Measurements from ENCODE around the gene CDC42BPA. TPM values are rescaled to one million over a fixed set of nuclear protein-coding genes. Genes with fewer than 3 reads are reported as not detected.

Gene CDC42BPA
- total RNA-seq, 2 donors from 2014 or later = 2.7 to 2.9 TPM

DNA sequence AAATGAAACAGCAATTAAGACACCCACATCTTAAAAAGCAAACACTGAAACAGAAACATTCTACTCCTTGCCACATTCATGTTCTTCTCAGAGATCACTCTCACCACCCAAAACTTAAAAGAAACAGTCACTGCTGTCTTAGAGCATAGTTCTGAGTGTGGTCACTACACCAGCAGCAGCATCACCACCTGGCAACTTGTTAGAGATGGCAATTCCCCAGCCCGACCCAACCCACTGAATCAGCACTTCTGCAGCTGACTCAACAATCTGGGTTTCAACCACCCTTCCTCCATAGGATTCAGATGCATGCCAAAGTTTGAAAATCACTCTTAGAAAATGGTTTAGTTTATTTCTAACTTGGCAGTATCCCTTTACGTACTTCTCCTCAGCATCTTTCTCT lies 126.1 kb downstream of the CDC42BPA start:
- Mint-ChIP-seq H3K9me3 (no peaks in the 10 kb centered on the region), H3K4me1 (peaks cover 5% of the 10 kb centered on the region), H3K36me3 (ENCODE audit: low read depth) (no peaks in the 10 kb centered on the region), H3K4me3 (no peak overlapping the region), H3K27me3 (peaks cover 23% of the 10 kb centered on the region), H3K27ac (peak overlapping the region; percentile 21)
- ATAC-seq (replicated peaks) = peak; percentile 99

DNA sequence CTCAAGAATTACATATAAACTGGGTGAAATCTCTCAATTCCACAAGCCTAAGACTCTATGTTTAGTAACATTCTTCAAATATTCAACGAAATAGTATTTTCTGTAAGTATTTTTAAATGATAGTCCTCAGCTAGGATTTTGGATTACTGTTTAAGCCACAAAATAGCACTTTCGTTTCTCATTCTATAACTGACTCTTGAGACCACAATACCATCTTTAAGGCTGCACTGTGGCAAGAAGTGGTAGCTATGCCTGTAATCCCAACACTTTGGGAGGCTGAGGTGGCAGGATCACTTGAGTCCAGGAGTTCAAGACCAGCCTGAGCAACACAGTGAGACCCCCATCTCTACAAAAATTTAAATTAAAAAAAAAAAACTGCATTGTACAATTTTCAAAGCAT lies 126.7 kb downstream of the CDC42BPA start:
- H3K27me3 Mint-ChIP-seq = peaks cover 28% of the 10 kb centered on the region
- no peaks in the 10 kb centered on the region for H3K9me3 Mint-ChIP-seq
- H3K4me3 Mint-ChIP-seq = no peak overlapping the region
- no peaks in the 10 kb centered on the region for H3K36me3 Mint-ChIP-seq (ENCODE audit: low read depth)
- peak overlapping the region; percentile 21 for H3K27ac Mint-ChIP-seq
- peak; percentile 65 for ATAC-seq (replicated peaks)
- peaks cover 5% of the 10 kb centered on the region for H3K4me1 Mint-ChIP-seq

DNA sequence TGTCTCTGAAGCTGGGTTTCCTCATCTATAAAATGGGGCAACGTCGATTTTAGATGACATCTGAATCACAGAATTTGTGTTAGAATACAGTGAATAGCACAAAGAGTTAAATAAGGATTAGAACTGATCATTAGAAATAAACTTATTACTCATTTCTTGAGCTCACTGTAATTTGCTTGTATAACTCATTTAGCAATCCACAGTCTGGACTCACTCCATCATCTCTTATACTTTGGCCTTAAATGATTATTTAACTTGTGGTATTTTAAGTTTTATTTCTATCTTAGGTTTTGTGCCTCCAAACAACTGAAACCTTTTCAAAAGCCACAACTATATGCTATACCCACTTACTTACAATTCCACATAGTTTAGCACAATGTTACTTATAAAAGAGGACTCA lies 128.0 kb downstream of the CDC42BPA start:
- Mint-ChIP-seq H3K9me3 (no peaks in the 10 kb centered on the region), H3K27ac (no peak overlapping the region), H3K4me3 (no peak overlapping the region), H3K4me1 (peaks cover 5% of the 10 kb centered on the region), H3K36me3 (ENCODE audit: low read depth) (no peaks in the 10 kb centered on the region), H3K27me3 (peaks cover 28% of the 10 kb centered on the region)
- ATAC-seq (replicated peaks) = no peak

DNA sequence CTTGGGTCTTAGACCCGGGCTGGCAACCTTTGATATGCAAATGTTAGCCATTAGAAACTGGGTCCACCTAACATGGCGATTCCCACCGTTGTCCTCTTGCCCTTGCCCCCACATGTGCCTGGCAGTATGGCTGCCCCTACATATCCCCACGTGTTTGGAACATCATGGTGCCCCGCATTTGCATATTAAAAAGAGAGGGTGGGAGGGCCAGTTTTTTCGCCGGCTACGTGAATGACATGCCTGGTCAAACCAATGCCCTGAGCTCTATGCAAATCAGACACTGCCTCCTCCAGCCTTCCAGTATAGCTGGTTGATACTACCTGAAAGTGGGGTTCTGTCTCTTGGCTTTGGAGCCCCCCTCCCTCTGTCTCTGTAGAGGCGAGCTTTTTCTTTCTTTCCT lies 133.0 kb downstream of the CDC42BPA start:
- Mint-ChIP-seq H3K9me3 (no peaks in the 10 kb centered on the region), H3K27ac (no peak overlapping the region), H3K4me3 (no peak overlapping the region), H3K27me3 (peaks cover 31% of the 10 kb centered on the region), H3K36me3 (ENCODE audit: low read depth) (no peaks in the 10 kb centered on the region), H3K4me1 (no peaks in the 10 kb centered on the region)
- no peak for ATAC-seq (replicated peaks)

DNA sequence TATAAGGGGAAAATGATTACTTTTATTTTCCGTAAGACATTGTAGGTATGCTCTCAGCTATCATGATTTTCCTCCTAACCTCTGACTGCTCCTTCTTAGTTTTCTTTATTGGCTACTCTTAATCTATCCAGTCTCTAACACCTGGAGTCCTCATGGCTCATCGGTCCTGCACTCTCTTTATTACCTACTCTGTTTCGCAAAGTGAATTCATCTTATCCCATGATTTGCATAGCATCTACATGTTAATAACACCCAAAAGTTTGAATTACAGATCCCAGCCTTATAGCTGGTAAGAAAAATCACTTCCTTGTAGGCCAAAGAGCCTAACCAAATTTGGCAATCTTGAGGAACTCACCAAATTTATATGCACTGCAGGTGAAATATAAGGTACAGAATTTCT lies 136.3 kb downstream of the CDC42BPA start:
- H3K27me3 Mint-ChIP-seq = peaks cover 10% of the 10 kb centered on the region
- H3K9me3 Mint-ChIP-seq = no peaks in the 10 kb centered on the region
- no peaks in the 10 kb centered on the region for H3K4me1 Mint-ChIP-seq
- H3K27ac Mint-ChIP-seq = no peak overlapping the region
- no peak overlapping the region for H3K4me3 Mint-ChIP-seq
- H3K36me3 Mint-ChIP-seq (ENCODE audit: low read depth) = no peaks in the 10 kb centered on the region
- no peak for ATAC-seq (replicated peaks)

DNA sequence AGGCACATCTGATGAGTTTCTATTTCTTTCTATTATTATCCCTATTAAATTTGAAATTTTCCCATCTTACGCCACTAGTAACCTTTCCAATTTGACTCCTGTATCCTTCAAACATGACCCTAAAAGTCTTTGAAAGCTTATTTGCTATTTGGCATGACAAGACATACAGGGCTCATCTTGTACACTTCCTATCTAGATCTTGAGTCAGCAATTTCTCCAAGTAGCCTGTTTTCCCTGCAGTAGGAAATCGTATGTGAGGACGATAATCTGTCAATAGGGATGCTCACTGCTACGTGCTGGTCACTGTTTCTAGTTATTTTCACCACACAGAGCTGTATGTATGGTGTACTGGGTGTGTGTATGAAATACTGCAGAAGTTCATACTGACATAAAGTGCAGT lies 142.7 kb downstream of the CDC42BPA start:
- Mint-ChIP-seq H3K4me1 (no peaks in the 10 kb centered on the region), H3K4me3 (no peak overlapping the region), H3K9me3 (no peaks in the 10 kb centered on the region), H3K27ac (no peak overlapping the region), H3K27me3 (peaks cover 7% of the 10 kb centered on the region), H3K36me3 (ENCODE audit: low read depth) (no peaks in the 10 kb centered on the region)
- no peak for ATAC-seq (replicated peaks)

DNA sequence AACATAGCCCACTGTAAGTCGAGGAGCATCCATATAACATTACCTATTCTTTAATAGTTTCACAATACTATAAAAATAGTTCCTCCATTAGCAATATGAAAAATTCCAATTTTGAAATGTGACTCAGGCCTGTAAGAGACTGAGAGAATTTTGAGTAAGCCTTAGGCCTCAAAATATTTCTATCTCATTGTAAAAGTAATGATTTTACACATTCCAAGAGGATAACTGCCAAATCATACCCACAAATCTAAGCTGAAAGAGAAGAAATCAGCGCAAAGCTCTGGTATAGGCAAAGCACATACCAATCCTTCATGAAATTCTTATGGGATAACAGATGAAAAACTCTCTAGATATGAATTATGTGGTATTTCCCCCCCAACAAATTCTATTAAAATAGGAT lies 144.1 kb downstream of the CDC42BPA start:
- no peak for ATAC-seq (replicated peaks)
- Mint-ChIP-seq H3K27me3 (peaks cover 14% of the 10 kb centered on the region), H3K27ac (no peak overlapping the region), H3K36me3 (ENCODE audit: low read depth) (no peaks in the 10 kb centered on the region), H3K9me3 (no peaks in the 10 kb centered on the region), H3K4me3 (no peak overlapping the region), H3K4me1 (no peaks in the 10 kb centered on the region)

DNA sequence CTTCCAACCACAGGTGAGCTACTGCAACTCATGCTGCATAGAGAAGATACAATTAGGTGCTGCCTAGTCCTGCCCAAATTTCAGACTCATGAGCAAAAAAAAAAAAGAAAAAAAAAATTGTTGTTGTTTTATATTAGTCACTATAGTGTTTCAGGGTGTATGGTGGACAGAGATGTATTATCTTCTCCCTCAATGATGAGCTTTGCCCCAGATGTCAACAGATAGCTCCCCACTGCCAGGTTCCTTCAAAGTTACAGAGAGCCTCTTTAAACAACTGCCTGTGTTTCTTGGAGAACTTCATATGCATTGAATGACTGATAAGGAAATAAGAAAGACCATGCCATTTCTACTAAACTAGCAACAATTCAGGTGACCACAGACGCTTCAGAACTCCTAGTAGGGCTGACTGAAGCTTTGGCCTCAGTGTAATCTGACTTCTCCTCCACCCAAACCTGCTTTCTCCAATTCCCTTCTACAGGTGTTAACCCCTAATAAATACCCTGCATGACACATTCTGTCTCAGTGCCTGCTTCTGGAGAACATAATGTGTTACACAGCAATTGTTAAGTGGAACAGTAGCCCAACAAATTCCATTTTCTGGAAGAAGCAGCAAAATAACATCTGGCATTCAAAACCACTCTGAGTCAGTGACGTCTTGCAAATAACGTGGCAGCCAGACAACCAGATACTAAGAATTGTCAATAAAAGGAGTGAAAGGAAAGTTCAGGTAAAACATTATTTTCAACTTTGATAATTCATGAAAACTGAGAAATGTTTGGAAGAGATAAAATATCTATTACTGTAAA lies 147.7 kb downstream of the CDC42BPA start:
- Mint-ChIP-seq H3K27me3 (peaks cover 12% of the 10 kb centered on the region), H3K4me1 (no peaks in the 10 kb centered on the region), H3K4me3 (no peak overlapping the region), H3K36me3 (ENCODE audit: low read depth) (no peaks in the 10 kb centered on the region), H3K9me3 (no peaks in the 10 kb centered on the region), H3K27ac (no peak overlapping the region)
- ATAC-seq (replicated peaks) = no peak

DNA sequence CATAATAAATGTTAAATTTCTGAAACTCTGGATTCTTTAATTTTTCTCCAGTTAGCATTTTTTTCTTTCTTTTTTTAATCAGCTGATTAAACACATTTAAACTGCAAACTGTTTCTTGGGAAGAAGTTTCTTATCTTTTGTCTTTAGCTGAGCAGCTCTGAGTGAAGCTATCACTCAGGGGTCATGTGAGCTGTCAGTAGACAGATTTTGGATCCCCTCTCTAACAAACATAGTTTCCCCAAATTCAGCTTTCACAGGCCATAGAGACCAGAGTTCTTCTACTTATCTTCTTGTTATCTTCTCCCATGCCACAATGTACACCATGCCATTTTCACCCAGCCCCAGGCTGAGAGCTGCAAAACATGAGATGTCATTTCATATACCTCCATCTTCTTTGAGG lies 148.9 kb downstream of the CDC42BPA start:
- Mint-ChIP-seq H3K4me1 (no peaks in the 10 kb centered on the region), H3K9me3 (no peaks in the 10 kb centered on the region), H3K4me3 (no peak overlapping the region), H3K36me3 (ENCODE audit: low read depth) (no peaks in the 10 kb centered on the region), H3K27ac (no peak overlapping the region), H3K27me3 (peaks cover 12% of the 10 kb centered on the region)
- ATAC-seq (replicated peaks) = no peak

DNA sequence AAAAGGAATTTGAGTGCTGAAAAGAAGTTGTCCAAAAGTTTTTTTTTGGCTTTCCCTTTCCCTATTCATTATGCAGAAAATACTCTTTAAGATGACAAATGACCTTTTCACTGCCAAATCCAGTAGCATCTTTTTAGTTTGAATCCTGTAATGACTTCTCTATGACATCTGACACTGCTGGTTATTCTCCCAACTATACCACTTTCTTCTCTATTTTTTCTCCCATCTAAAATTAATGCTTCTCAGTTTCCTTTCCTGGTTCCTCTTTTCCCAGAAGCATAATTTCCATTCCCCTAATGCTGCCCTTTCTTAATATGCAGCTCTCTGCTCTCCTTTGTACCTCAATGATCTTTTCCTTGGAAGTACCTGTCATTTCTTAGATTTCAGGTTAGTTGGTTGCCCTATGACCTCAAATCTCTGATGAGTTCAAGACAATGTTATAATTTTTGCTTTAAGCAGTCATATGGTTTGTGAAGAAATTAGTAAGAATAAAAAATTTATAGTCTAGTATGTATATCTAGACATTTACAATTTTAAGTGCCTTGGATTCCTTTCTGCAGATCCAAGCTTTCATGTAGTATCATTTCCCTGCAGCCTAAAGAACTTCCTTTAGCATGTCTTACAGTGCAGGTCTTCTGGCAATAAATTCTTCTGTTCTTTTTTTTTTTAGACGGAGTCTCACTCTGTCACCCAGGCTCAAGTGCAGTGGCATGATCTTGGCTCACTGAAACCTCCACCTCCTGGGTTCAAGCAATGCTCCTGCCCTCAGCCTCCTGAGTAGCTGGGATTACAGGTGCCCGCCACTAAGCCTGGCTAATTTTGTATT lies 150.8 kb downstream of the CDC42BPA start:
- Mint-ChIP-seq H3K4me1 (no peaks in the 10 kb centered on the region), H3K4me3 (no peak overlapping the region), H3K27me3 (peaks cover 12% of the 10 kb centered on the region), H3K9me3 (no peaks in the 10 kb centered on the region), H3K27ac (no peak overlapping the region), H3K36me3 (ENCODE audit: low read depth) (no peaks in the 10 kb centered on the region)
- no peak for ATAC-seq (replicated peaks)

DNA sequence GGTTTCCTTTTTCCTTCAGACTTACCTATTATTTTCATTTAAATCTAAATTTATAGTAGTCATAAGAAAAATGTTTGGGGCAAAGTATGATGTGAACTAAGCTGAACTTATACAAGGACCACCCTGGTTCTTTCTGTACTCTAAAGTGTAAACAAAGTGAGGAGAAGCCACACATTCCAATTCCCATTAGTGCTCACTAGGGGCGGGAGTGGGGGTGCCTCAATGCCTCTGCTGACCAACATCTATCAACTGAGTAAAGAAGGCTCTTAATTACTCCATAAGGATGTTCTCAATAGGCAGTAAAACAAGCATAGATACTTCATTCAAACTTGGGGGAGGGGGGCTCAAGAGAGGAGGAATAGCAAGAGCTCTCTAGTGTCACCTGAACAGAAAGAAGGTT lies 151.7 kb downstream of the CDC42BPA start:
- Mint-ChIP-seq H3K36me3 (ENCODE audit: low read depth) (no peaks in the 10 kb centered on the region), H3K27ac (no peak overlapping the region), H3K9me3 (no peaks in the 10 kb centered on the region), H3K27me3 (peaks cover 8% of the 10 kb centered on the region), H3K4me3 (no peak overlapping the region), H3K4me1 (no peaks in the 10 kb centered on the region)
- no peak for ATAC-seq (replicated peaks)

DNA sequence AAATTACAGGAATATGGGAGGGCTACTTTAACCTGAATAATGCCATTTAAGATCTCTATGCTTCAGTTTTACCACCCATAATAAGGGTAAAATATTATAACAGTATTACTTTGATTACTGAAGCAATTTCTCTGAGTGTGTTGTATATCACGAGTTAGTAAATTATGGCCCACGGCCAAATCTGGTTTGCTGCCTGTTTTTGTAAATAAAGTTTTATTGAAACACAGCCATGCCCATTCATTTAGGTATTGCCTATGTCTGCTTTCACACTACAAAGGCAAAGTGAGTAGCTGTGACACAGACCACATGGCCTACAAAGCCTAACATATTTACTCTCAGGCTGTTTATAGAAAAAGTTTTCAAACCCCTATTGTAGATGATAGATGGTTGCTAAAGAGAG lies 156.8 kb downstream of the CDC42BPA start:
- ATAC-seq (replicated peaks) = no peak
- H3K36me3 Mint-ChIP-seq (ENCODE audit: low read depth) = no peaks in the 10 kb centered on the region
- H3K4me3 Mint-ChIP-seq = no peak overlapping the region
- peaks cover 4% of the 10 kb centered on the region for H3K27me3 Mint-ChIP-seq
- no peak overlapping the region for H3K27ac Mint-ChIP-seq
- no peaks in the 10 kb centered on the region for H3K4me1 Mint-ChIP-seq
- no peaks in the 10 kb centered on the region for H3K9me3 Mint-ChIP-seq

DNA sequence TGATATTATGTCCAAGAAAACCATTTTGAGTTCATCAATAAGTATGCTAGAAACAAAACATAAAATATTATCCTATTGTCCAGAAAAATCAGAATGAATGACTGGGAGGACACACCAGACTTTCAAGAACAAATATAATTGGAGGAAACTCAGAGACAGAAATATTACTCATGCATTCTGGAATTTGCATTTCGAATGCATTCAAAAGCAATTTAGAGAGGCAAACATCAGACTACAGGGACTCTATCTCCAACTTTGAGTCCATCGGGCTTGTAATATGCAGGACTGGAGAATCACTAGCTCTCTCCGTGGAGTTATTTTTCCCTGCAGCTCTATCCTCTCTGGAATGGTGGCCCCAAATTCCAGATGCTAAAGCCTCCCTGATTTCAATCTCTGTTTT lies 161.8 kb downstream of the CDC42BPA start:
- Mint-ChIP-seq H3K4me1 (no peaks in the 10 kb centered on the region), H3K36me3 (ENCODE audit: low read depth) (no peaks in the 10 kb centered on the region), H3K9me3 (no peaks in the 10 kb centered on the region), H3K27ac (no peak overlapping the region), H3K4me3 (no peak overlapping the region), H3K27me3 (peaks cover 4% of the 10 kb centered on the region)
- ATAC-seq (replicated peaks) = no peak

DNA sequence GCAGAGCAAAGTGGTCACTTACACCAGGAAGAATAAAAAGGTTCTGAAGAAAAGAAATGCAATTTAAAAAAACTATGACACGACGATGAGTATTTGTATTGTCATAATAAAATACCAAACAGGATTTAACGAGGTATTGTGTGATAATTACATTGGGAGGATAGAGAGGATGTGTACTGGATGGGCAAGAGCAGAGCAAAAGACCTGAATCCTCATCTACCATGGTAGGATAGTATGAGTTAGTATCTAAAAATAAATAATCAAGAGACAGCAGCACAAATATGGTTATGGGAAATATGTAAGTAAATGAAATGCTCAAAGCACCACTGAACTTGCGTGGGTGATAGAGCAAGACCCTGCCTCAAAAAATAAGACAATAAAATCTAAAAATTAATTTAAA lies 162.6 kb downstream of the CDC42BPA start:
- Mint-ChIP-seq H3K4me3 (no peak overlapping the region), H3K4me1 (no peaks in the 10 kb centered on the region), H3K27ac (no peak overlapping the region), H3K36me3 (ENCODE audit: low read depth) (no peaks in the 10 kb centered on the region), H3K9me3 (no peaks in the 10 kb centered on the region), H3K27me3 (peaks cover 4% of the 10 kb centered on the region)
- no peak for ATAC-seq (replicated peaks)

DNA sequence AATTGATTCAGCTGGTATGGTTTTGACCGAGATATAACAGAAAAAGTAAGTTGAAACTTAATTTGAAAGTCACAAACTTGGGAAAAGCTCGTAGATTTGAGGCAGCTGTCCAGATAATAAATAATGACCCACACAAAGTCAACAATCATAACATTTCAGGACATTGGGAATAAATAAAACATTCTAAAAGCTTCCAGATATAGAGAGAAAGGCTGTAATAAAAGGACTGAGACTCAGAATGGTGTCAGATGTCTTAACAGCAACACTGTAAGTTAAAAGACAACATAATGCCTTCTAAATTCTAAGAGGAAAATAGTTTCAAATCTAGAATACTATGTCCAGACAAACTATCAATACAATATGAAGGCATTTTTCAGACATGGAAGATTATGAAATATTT lies 163.3 kb downstream of the CDC42BPA start:
- H3K4me1 Mint-ChIP-seq = no peaks in the 10 kb centered on the region
- no peak overlapping the region for H3K27ac Mint-ChIP-seq
- ATAC-seq (replicated peaks) = no peak
- H3K4me3 Mint-ChIP-seq = no peak overlapping the region
- peaks cover 4% of the 10 kb centered on the region for H3K27me3 Mint-ChIP-seq
- no peaks in the 10 kb centered on the region for H3K36me3 Mint-ChIP-seq (ENCODE audit: low read depth)
- no peaks in the 10 kb centered on the region for H3K9me3 Mint-ChIP-seq

Measured in activated T-helper 17 cell treated with anti-CD3 and anti-CD28 coated beads, Interleukin-2, amount 50 U/mL, for 72 hours (primary cell).